IPS-20b (cell line): ENCODE data around the gene NT5C2.

Experiments used
- H3K27ac ChIP-seq: one replicate; pipeline ENCODE4 v1.5.1; 2013; ENCODE audit warnings: low read length
- H3K27me3 ChIP-seq: 2 replicates; pipeline ENCODE4 v1.6.1; 2013; ENCODE audit warnings: mild to moderate bottlenecking, low read length, inconsistent platforms; ENCODE audit not compliant: insufficient read depth
- H3K36me3 ChIP-seq: 2 replicates; pipeline ENCODE4 v1.6.1; 2013; ENCODE audit warnings: low read depth, mild to moderate bottlenecking, inconsistent platforms, low read length, moderate library complexity; ENCODE audit not compliant: insufficient read depth
- H3K4me1 ChIP-seq: 2 replicates; pipeline ENCODE4 v1.6.1; 2013; ENCODE audit warnings: mild to moderate bottlenecking, control low read depth, inconsistent platforms, low read length, moderate library complexity; ENCODE audit not compliant: insufficient read depth
- H3K4me3 ChIP-seq: 2 replicates; pipeline ENCODE4 v1.5.1; 2013; ENCODE audit warnings: mild to moderate bottlenecking, low read length, inconsistent platforms
- H3K9ac ChIP-seq: 2 replicates; pipeline ENCODE4 v1.6.1; 2013; ENCODE audit warnings: low read depth, mild to moderate bottlenecking, inconsistent platforms, low read length, moderate library complexity
- H3K9me3 ChIP-seq: 2 replicates; pipeline ENCODE4 v1.6.1; 2013; ENCODE audit warnings: mild to moderate bottlenecking, low read depth, low read length, inconsistent platforms; ENCODE audit not compliant: insufficient read depth

The NT5C2 gene

GRCh38 chr10:103066141-103067098 is 126.7 kb downstream of the NT5C2 start:
- no peaks in the 10 kb centered on the region for H3K9me3 ChIP-seq

DNA sequence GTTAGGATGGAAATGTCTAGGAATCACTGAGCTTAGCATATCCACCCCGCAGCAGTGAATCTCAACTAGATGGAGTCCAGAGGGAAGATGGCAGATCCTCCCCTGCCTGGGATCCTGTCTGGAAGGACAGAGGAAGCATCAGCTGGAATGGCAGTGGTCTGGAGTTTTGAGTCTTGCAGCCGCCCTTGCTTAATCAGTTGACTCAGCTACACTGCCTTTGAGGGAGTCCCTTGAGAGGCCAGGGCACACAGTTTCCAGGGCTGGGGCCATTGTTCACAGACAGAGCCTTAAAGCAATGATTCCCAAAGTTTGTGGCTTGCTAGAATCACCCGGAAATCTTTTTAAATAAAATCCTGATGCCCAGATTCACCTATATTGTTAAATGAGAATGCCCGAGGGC is 128.1 kb downstream of the NT5C2 start:
- no peaks in the 10 kb centered on the region for H3K9me3 ChIP-seq

More at GRCh38 chr10:103066141-103067098, 126.7 kb downstream of the NT5C2 start:
- H3K9ac ChIP-seq = no peak overlapping the region
- H3K36me3 ChIP-seq = no peaks in the 10 kb centered on the region
- H3K4me3 ChIP-seq = no peak overlapping the region
- no peak overlapping the region for H3K27ac ChIP-seq
- H3K27me3 ChIP-seq = no peaks in the 10 kb centered on the region
- H3K4me1 ChIP-seq = no peaks in the 10 kb centered on the region; the same call in 1 of the 2 replicates

GRCh38 chr10:103062854-103063590 is 130.1 kb downstream of the NT5C2 start:
- no peaks in the 10 kb centered on the region; the same call in 1 of the 2 replicates for H3K4me1 ChIP-seq
- H3K27me3 ChIP-seq = no peaks in the 10 kb centered on the region
- H3K9me3 ChIP-seq = no peaks in the 10 kb centered on the region

More for the DNA sequence above, 128.1 kb downstream of the NT5C2 start:
- Histone ChIP-seq H3K9ac (no peak overlapping the region), H3K27me3 (no peaks in the 10 kb centered on the region), H3K27ac (no peak overlapping the region), H3K36me3 (no peaks in the 10 kb centered on the region), H3K4me3 (no peak overlapping the region), H3K4me1 (no peaks in the 10 kb centered on the region; the same call in 1 of the 2 replicates)

GRCh38 chr10:103060575-103060974 is 132.5 kb downstream of the NT5C2 start:
- H3K36me3 ChIP-seq = no peaks in the 10 kb centered on the region
- no peaks in the 10 kb centered on the region for H3K9me3 ChIP-seq
- no peak overlapping the region for H3K27ac ChIP-seq
- no peak overlapping the region for H3K4me3 ChIP-seq
- no peaks in the 10 kb centered on the region; the same call in 1 of the 2 replicates for H3K4me1 ChIP-seq
- no peak overlapping the region for H3K9ac ChIP-seq
- H3K27me3 ChIP-seq = no peaks in the 10 kb centered on the region

More at GRCh38 chr10:103062854-103063590, 130.1 kb downstream of the NT5C2 start:
- Histone ChIP-seq H3K36me3 (no peaks in the 10 kb centered on the region), H3K9ac (no peak overlapping the region), H3K27ac (no peak overlapping the region), H3K4me3 (no peak overlapping the region)

DNA sequence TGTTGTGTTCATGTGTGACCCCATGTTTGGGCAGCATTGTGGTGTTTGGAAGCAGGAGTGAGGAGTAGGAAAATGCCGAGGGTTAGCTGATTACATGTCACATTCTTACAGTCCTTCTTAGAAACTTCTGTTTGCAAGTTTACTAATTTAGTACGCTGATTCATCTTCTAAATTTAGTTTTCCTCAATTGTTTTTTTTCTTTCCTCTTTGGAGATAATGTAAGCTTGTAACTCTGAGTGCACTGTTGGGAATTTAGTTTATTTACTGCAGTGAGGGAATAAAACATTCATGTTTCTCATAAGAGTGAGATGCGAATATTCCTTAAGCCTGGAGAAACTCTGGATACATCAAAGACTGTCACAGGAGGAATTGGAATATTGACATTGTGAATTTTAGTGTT is 135.0 kb downstream of the NT5C2 start:
- no peaks in the 10 kb centered on the region for H3K27me3 ChIP-seq
- H3K27ac ChIP-seq = no peak overlapping the region
- no peaks in the 10 kb centered on the region; the same call in 1 of the 2 replicates for H3K4me1 ChIP-seq
- H3K4me3 ChIP-seq = no peak overlapping the region
- H3K9ac ChIP-seq = no peak overlapping the region
- no peaks in the 10 kb centered on the region for H3K36me3 ChIP-seq
- H3K9me3 ChIP-seq = no peaks in the 10 kb centered on the region

- H3K4me1 ChIP-seq = no peaks in the 10 kb centered on the region
- no peaks in the 10 kb centered on the region for H3K27me3 ChIP-seq
- H3K9me3 ChIP-seq = no peaks in the 10 kb centered on the region
- H3K36me3 ChIP-seq = no peaks in the 10 kb centered on the region
- no peak overlapping the region for H3K27ac ChIP-seq
- no peak overlapping the region for H3K9ac ChIP-seq
- H3K4me3 ChIP-seq = no peak overlapping the region
Measured at GRCh38 chr10:103055105-103055504, 138.0 kb downstream of the NT5C2 start.

GRCh38 chr10:103054621-103055020 is 138.5 kb downstream of the NT5C2 start:
- no peak overlapping the region for H3K27ac ChIP-seq
- no peaks in the 10 kb centered on the region for H3K27me3 ChIP-seq
- H3K9me3 ChIP-seq = no peaks in the 10 kb centered on the region
- H3K36me3 ChIP-seq = no peaks in the 10 kb centered on the region
- no peak overlapping the region for H3K4me3 ChIP-seq
- no peak overlapping the region for H3K9ac ChIP-seq
- H3K4me1 ChIP-seq = no peaks in the 10 kb centered on the region

- no peaks in the 10 kb centered on the region for H3K4me1 ChIP-seq
- no peak overlapping the region for H3K27ac ChIP-seq
- H3K9ac ChIP-seq = no peak overlapping the region
- no peak overlapping the region for H3K4me3 ChIP-seq
- no peaks in the 10 kb centered on the region for H3K27me3 ChIP-seq
- no peaks in the 10 kb centered on the region for H3K9me3 ChIP-seq
- no peaks in the 10 kb centered on the region for H3K36me3 ChIP-seq
Measured at GRCh38 chr10:103053659-103054581, 139.2 kb downstream of the NT5C2 start.

DNA sequence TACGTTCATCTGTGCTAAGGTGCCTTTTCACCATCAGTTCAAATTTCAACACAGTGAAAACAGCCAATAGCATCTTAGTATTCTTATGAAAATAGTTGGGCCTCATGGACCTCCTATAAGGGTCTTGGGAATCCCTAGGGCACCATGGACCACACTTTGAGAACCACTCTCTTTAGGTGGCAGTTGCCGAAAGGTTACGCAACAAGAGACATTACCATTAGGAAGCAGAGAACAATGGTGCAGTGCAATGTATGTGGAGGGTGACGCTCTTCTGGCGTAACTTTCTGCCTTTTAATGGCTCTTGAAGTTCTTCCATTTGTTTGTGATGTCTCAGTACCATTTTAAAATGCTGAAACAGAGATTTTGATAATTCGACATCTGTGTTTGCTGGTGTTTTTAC is 143.8 kb downstream of the NT5C2 start:
- Histone ChIP-seq H3K9me3 (no peaks in the 10 kb centered on the region), H3K4me3 (no peak overlapping the region), H3K36me3 (no peaks in the 10 kb centered on the region), H3K27ac (no peak overlapping the region), H3K4me1 (peaks cover 9% of the 10 kb centered on the region; the same call in 1 of the 2 replicates), H3K27me3 (no peaks in the 10 kb centered on the region), H3K9ac (no peak overlapping the region)

- H3K9me3 ChIP-seq = no peaks in the 10 kb centered on the region
- H3K4me1 ChIP-seq = peaks cover 22% of the 10 kb centered on the region
- H3K4me3 ChIP-seq = no peak overlapping the region
- no peaks in the 10 kb centered on the region for H3K36me3 ChIP-seq
- H3K27ac ChIP-seq = no peak overlapping the region
- no peaks in the 10 kb centered on the region for H3K27me3 ChIP-seq
- no peak overlapping the region for H3K9ac ChIP-seq
Measured at GRCh38 chr10:103047381-103047780, 145.7 kb downstream of the NT5C2 start.

GRCh38 chr10:103045961-103046360 is 147.1 kb downstream of the NT5C2 start:
- H3K9me3 ChIP-seq = no peaks in the 10 kb centered on the region
- no peak overlapping the region for H3K4me3 ChIP-seq
- H3K27me3 ChIP-seq = no peaks in the 10 kb centered on the region
- peaks cover 24% of the 10 kb centered on the region for H3K4me1 ChIP-seq
- H3K36me3 ChIP-seq = no peaks in the 10 kb centered on the region
- no peak overlapping the region for H3K9ac ChIP-seq
- no peak overlapping the region for H3K27ac ChIP-seq
